HFF-Myc (cell line): ENCODE results near the gene TBC1D3B.
"Not testable (repeated sequence)": the region's sequence is repeated elsewhere in the genome, so short reads cannot be mapped to it uniquely, and the experiment has no call there.

Source experiments
- DNase-seq: peaks from one replicate; pipeline ENCODE4 v3.0.0-alpha.2; 2011; ENCODE audit warnings: low read depth; ENCODE audit errors: extremely low read depth
- H3K4me3 ChIP-seq: replicated peaks from 2 replicates; pipeline ENCODE4 v1.5.1; 2011; ENCODE audit warnings: low read depth, mild to moderate bottlenecking, control low read depth, low read length
- CTCF ChIP-seq: IDR thresholded peaks from 2 replicates; pipeline ENCODE4 v1.5.1; 2012; ENCODE audit warnings: mild to moderate bottlenecking, low read depth, low read length, control low read depth; ENCODE audit errors: missing control alignments

The TBC1D3B gene

GRCh38 chr17:36188891-36189306, 12.5 kb upstream of the TBC1D3B start:
- H3K4me3 ChIP-seq = no peak overlapping the region
- DNase-seq = no peak
- TF ChIP-seq CTCF = no peak

DNA sequence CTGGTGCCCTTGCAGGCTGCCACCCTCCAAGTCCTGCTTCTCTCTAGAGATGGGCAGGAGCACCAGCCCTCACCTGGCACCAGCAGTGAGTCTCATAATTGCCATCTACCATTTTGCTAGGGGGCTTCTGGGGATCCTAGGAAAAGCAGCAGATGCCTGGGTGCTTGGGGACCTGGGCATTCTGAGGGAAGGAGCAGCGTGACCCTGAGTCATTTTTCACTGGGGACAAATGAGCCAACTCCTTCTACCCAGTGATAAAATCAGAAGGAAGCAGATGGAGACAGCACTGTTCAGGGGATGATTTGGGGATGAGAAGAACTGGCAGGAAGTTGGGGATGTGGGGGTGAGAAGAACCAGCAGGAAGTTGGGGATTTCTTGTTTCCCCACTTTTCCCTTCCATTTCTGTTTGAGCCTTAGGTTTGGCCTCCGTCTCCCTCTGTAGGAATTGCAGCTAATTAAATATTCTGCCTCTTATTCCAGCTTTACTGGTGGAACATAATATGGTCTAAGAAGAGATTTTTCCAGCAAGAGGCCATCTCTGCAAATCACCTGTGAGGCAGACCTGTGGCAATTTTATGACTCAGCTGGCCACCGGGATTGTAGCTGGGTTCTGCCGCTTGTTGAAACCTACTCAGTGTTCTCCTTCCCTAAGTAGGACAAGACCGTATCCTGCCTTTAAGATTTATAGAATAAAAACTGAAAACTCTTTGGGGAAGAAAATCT, 11.7 kb upstream of the TBC1D3B start:
- DNase-seq, H3K4me3 ChIP-seq: not testable (repeated sequence)

DNA sequence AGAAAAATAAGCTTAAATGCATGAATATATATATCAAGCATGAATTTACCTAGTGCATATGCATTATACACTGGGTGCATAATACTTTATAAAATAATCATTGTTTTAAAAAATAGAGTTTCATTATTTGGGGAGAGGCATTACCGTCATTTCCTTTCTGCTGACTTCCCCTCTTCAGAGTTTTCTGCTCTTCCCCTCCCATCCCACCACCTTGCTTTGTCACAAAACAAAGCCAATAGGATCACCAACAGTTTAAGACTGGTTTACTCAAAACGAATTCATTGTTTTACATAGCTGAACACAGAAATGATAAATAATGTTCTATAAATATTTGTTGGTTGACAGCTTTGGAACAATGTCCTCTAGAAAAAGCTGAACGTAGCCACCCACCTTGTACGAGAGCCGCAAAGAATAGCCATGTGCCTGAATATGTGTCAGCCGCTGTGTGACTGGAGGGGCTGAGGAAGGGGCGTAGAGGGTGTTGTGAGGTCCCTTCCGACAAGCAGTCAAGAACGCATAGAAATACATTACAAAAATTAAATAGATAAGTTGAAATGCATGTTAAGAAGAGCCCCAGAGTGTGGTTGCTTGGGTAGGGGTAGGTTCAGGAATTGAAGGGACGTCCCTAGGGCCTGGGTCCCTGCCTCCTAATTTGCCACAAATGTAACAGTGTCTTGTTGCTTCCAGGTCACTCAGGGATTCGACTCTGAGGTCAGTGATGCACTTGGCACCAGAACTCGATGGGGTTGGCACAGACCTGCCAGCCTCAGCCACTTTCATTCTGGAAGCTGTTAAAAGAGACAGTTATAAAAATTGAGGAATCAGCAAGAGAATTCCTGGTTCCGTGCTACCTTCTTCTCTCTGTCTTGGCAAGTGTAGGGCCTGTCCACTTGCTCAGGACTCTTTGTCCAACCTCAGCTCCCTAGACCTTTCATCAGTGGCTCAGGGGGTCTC, 10.7 kb upstream of the TBC1D3B start:
- not testable (repeated sequence) for H3K4me3 ChIP-seq, DNase-seq

DNA sequence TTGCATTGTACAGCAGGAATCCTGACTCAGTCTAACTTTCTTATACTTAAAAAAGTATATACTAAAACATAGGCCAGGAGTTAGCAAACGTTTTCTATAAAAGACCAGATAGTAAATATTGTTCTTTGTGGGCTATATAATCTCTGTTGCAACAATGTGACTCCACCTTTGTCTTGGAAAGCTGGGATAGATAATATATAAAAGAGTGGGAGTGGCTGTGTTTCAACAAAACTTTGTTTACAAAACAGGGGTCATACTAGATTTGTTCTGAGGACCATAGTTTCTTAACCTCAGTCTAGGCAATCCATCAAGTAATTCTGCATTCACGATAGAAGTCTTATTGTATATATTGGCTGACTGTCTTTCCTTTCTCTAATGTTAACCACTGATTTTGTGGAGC, 9.0 kb upstream of the TBC1D3B start:
- H3K4me3 ChIP-seq = no peak overlapping the region
- no peak for DNase-seq
- TF ChIP-seq CTCF = no peak

GRCh38 chr17:36184023-36184765, 7.8 kb upstream of the TBC1D3B start:
- H3K4me3 ChIP-seq = no peak overlapping the region

GRCh38 chr17:36183001-36183971, 6.8 kb upstream of the TBC1D3B start:
- DNase-seq = no peak
- no peak for TF ChIP-seq CTCF
- peak overlapping the region; percentile 32 for H3K4me3 ChIP-seq

More at GRCh38 chr17:36184023-36184765, 7.8 kb upstream of the TBC1D3B start:
- DNase-seq = no peak
- TF ChIP-seq CTCF = no peak
